Breast epithelium (tissue), 4 donors: ENCODE results near the gene EFNB1. TPM values are rescaled to one million over a fixed set of nuclear protein-coding genes. Genes with fewer than 3 reads are reported as not detected.

Experiments used
- DNase-seq, 2 donors: peaks; one replicate each; pipeline ENCODE4 v3.0.0-alpha.2; 2019; ENCODE audit warnings: low spot score in 2 of 2
- H3K27ac ChIP-seq, 2 donors: fragments of 200-600 bp; sonication (generic) in 1 of 2; one replicate each; pipeline ENCODE4 v1.5.1; 2016 to 2019; ENCODE audit warnings: mild to moderate bottlenecking in 1 of 2
- H3K27me3 ChIP-seq, 2 donors: fragments of 200-600 bp; sonication (generic) in 1 of 2; one replicate each; pipeline versions ENCODE4 v1.5.1 to v1.6.0; 2017 to 2019; ENCODE audit warnings: control low read depth in 1 of 2, mild to moderate bottlenecking in 1 of 2
- H3K36me3 ChIP-seq: fragments of 200-600 bp; one replicate; pipeline ENCODE4 v1.5.1; 2019
- H3K4me1 ChIP-seq, 2 donors: fragments of 200-600 bp; sonication (generic); one replicate each; pipeline ENCODE4 v1.5.1; 2016 to 2019; ENCODE audit warnings: control low read depth in 1 of 2
- H3K4me3 ChIP-seq, 3 donors: fragments of 200-600 bp; sonication (generic); 1 replicate in 2 of 3; 2 replicates in 1 of 3; pipeline ENCODE4 v1.5.1; 2016 to 2019; ENCODE audit warnings: mild to moderate bottlenecking in 3 of 3, moderate library complexity in 2 of 3
- H3K9me3 ChIP-seq, 2 donors: fragments of 200-600 bp; sonication (generic) in 1 of 2; one replicate each; pipeline ENCODE4 v1.5.1; 2016 to 2019; ENCODE audit warnings: control low read depth in 1 of 2
- CTCF ChIP-seq, 3 donors: fragments of 450-650 bp; IDR thresholded peaks; one replicate each; pipeline ENCODE4 v1.5.1; 2016 to 2017; ENCODE audit warnings: antibody characterized with exemption in 3 of 3, mild to moderate bottlenecking in 3 of 3, moderate library complexity in 3 of 3
- POLR2A ChIP-seq: fragments of 450-650 bp; IDR thresholded peaks from one replicate; pipeline ENCODE4 v1.6.1; 2016; ENCODE audit warnings: antibody characterized with exemption, mild to moderate bottlenecking, moderate library complexity
- POLR2AphosphoS5 ChIP-seq, 3 donors: sonication (generic); formaldehyde crosslinking; IDR thresholded peaks; one replicate each; pipeline ENCODE4 v1.6.1; 2017; ENCODE audit warnings: antibody characterized with exemption in 3 of 3
- intact Hi-C: fragments of 100-400 bp; cut with DNase I; formaldehyde crosslinking; loops from one replicate; pipeline ENCODE4 v1.15.1; 2023; ENCODE audit warnings: low total_unique reads
- total RNA-seq, 3 donors: library from RNA; depleted of rRNA; stranded (reverse); fragments of >200 nt; gene quantifications; one replicate each; pipeline ENCODE4 v1.1.0, GENCODE V29; 2016

EFNB1 gene
- total RNA-seq, 3 donors from 2014 or later: 19.2 to 46.5 (median 41.4) TPM

- no peaks in the 10 kb centered on the region for H3K36me3 ChIP-seq
- peaks cover 0 to 51% of the 10 kb centered on the region in 2 donors for H3K27me3 ChIP-seq
- no peak overlapping the region for H3K4me3 ChIP-seq
- no peaks in the 10 kb centered on the region for H3K4me1 ChIP-seq
- DNase-seq: no peak
- TF ChIP-seq POLR2AphosphoS5 (IDR thresholded peaks at IDR 0.05) (no peak), POLR2A (no peak), CTCF (IDR thresholded peaks at IDR 0.05) (no peak)
- intact Hi-C loops: no loop called here
- H3K27ac ChIP-seq: no peak overlapping the region
- no peaks in the 10 kb centered on the region for H3K9me3 ChIP-seq
Observed at GRCh38 chrX:68840256-68840655, 11.4 kb downstream of the EFNB1 start.

GRCh38 chrX:68841251-68842049 is 12.6 kb downstream of the EFNB1 start:
- TF ChIP-seq POLR2AphosphoS5 (IDR thresholded peaks at IDR 0.05) (no peak), POLR2A (no peak), CTCF (IDR thresholded peaks at IDR 0.05) (no peak)
- Histone ChIP-seq H3K4me1 (no peaks in the 10 kb centered on the region), H3K4me3 (no peak overlapping the region), H3K9me3 (no peaks in the 10 kb centered on the region), H3K27ac (peak overlapping the region in 1 of 2 donors; percentile 19), H3K36me3 (no peaks in the 10 kb centered on the region), H3K27me3 (peaks cover 0 to 59% of the 10 kb centered on the region in 2 donors)
- DNase-seq: no peak
- intact Hi-C loops: no loop called here

GRCh38 chrX:68842351-68842750 is 13.5 kb downstream of the EFNB1 start:
- Histone ChIP-seq H3K27ac (peak overlapping the region in 1 of 2 donors; percentile 32), H3K4me3 (no peak overlapping the region), H3K9me3 (no peaks in the 10 kb centered on the region), H3K36me3 (no peaks in the 10 kb centered on the region), H3K27me3 (peaks cover 0 to 68% of the 10 kb centered on the region in 2 donors), H3K4me1 (no peaks in the 10 kb centered on the region)
- no peak for DNase-seq
- no peak for TF ChIP-seq CTCF (IDR thresholded peaks at IDR 0.05)
- TF ChIP-seq POLR2A: no peak
- TF ChIP-seq POLR2AphosphoS5 (IDR thresholded peaks at IDR 0.05): no peak
- intact Hi-C loops: no loop called here

- no peaks in the 10 kb centered on the region for H3K4me1 ChIP-seq
- peak overlapping the region in 1 of 2 donors; percentile 32 for H3K27ac ChIP-seq
- TF ChIP-seq CTCF (IDR thresholded peaks at IDR 0.05) (no peak), POLR2A (no peak)
- intact Hi-C loops: no loop called here
- H3K4me3 ChIP-seq: no peak overlapping the region
- no peak for DNase-seq
- H3K36me3 ChIP-seq: no peaks in the 10 kb centered on the region
- peaks cover 0 to 75% of the 10 kb centered on the region in 2 donors for H3K27me3 ChIP-seq
- no peaks in the 10 kb centered on the region for H3K9me3 ChIP-seq
Observed at GRCh38 chrX:68842781-68843581, 14.2 kb downstream of the EFNB1 start.

GRCh38 chrX:68843992-68844391 is 15.2 kb downstream of the EFNB1 start:
- TF ChIP-seq POLR2A (no peak), POLR2AphosphoS5 (IDR thresholded peaks at IDR 0.05) (no peak), CTCF (IDR thresholded peaks at IDR 0.05) (no peak)
- no peak overlapping the region for H3K4me3 ChIP-seq
- H3K27me3 ChIP-seq: peaks cover 0 to 69% of the 10 kb centered on the region in 2 donors
- no peak for DNase-seq
- no peaks in the 10 kb centered on the region for H3K4me1 ChIP-seq
- no peaks in the 10 kb centered on the region for H3K9me3 ChIP-seq
- intact Hi-C loops: no loop called here
- no peaks in the 10 kb centered on the region for H3K36me3 ChIP-seq
- no peak overlapping the region for H3K27ac ChIP-seq
